ENCODE data around the gene PERM1.

PERM1 gene

GRCh38 chr1:969260-969855, 12.5 kb downstream of the PERM1 start:
- no peak overlapping the region for H3K27ac ChIP-seq (ENCODE audit: poor library complexity, severe bottlenecking)
- no peak for TF ChIP-seq CTCF (IDR thresholded peaks at IDR 0.05; ENCODE audit: poor library complexity, severe bottlenecking)
- H3K36me3 ChIP-seq (ENCODE audit: low read depth) = peaks cover 4% of the 10 kb centered on the region; the same call in 1 of the 2 replicates
- H3K9me3 ChIP-seq (ENCODE audit: severe bottlenecking) = no peaks in the 10 kb centered on the region
- no peak for DNase-seq (ENCODE audit: low spot score)
- no peaks in the 10 kb centered on the region for H3K27me3 ChIP-seq (ENCODE audit: insufficient read depth, poor library complexity, severe bottlenecking)
- no peak overlapping the region for H3K4me3 ChIP-seq (ENCODE audit: severe bottlenecking)
- no peak for ATAC-seq (ENCODE audit: low read depth)
- H3K4me1 ChIP-seq (ENCODE audit: insufficient read depth, poor library complexity, severe bottlenecking) = no peaks in the 10 kb centered on the region

GRCh38 chr1:967466-968343, 14.2 kb downstream of the PERM1 start:
- H3K27ac ChIP-seq (ENCODE audit: poor library complexity, severe bottlenecking) = peak overlapping the region; percentile 89
- no peaks in the 10 kb centered on the region for H3K27me3 ChIP-seq (ENCODE audit: insufficient read depth, poor library complexity, severe bottlenecking)
- H3K4me3 ChIP-seq (ENCODE audit: severe bottlenecking) = no peak overlapping the region
- H3K9me3 ChIP-seq (ENCODE audit: severe bottlenecking) = no peaks in the 10 kb centered on the region
- ATAC-seq (ENCODE audit: low read depth) = no peak
- no peak for TF ChIP-seq CTCF (IDR thresholded peaks at IDR 0.05; ENCODE audit: poor library complexity, severe bottlenecking)
- no peaks in the 10 kb centered on the region for H3K4me1 ChIP-seq (ENCODE audit: insufficient read depth, poor library complexity, severe bottlenecking)
- H3K36me3 ChIP-seq (ENCODE audit: low read depth) = peaks cover 11% of the 10 kb centered on the region
- no peak for DNase-seq (ENCODE audit: low spot score)

- H3K27ac ChIP-seq (ENCODE audit: poor library complexity, severe bottlenecking) = peak overlapping the region; percentile 89
- no peak for TF ChIP-seq CTCF (IDR thresholded peaks at IDR 0.05; ENCODE audit: poor library complexity, severe bottlenecking)
- no peaks in the 10 kb centered on the region for H3K27me3 ChIP-seq (ENCODE audit: insufficient read depth, poor library complexity, severe bottlenecking)
- ATAC-seq (ENCODE audit: low read depth) = peak; percentile 77
- no peak for DNase-seq (ENCODE audit: low spot score)
- no peaks in the 10 kb centered on the region for H3K9me3 ChIP-seq (ENCODE audit: severe bottlenecking)
- H3K4me1 ChIP-seq (ENCODE audit: insufficient read depth, poor library complexity, severe bottlenecking) = no peaks in the 10 kb centered on the region
- H3K4me3 ChIP-seq (ENCODE audit: severe bottlenecking) = peak overlapping the region; percentile 61
- peaks cover 11% of the 10 kb centered on the region for H3K36me3 ChIP-seq (ENCODE audit: low read depth)
These were observed 15.1 kb downstream of the PERM1 start for GRCh38 chr1:966704-967300.

- Histone ChIP-seq H3K4me1 (ENCODE audit: insufficient read depth, poor library complexity, severe bottlenecking) (no peaks in the 10 kb centered on the region), H3K4me3 (ENCODE audit: severe bottlenecking) (peak within 1 kb of the TSS; percentile 61), H3K27me3 (ENCODE audit: insufficient read depth, poor library complexity, severe bottlenecking) (no peaks in the 10 kb centered on the region), H3K27ac (ENCODE audit: poor library complexity, severe bottlenecking) (peak within 1 kb of the TSS; percentile 89), H3K36me3 (ENCODE audit: low read depth) (peaks cover 11% of the 10 kb centered on the region), H3K9me3 (ENCODE audit: severe bottlenecking) (no peaks in the 10 kb centered on the region)
- peak; percentile 87 for ATAC-seq (ENCODE audit: low read depth)
- TF ChIP-seq CTCF (IDR thresholded peaks at IDR 0.05; ENCODE audit: poor library complexity, severe bottlenecking) = no peak
- no peak for DNase-seq (ENCODE audit: low spot score)
These were observed 15.7 kb downstream of the PERM1 start, which contains the start of gene PLEKHN1 for GRCh38 chr1:966135-966703. TSS of gene PLEKHN1 (plus strand) at chr1:966482. CDS start at chr1:966532, 50 bp downstream.

Measured in RWPE2 (cell line).